Dedifferentiated amniotic fluid mesenchymal stem cell (primary cell): Measurements from ENCODE around the gene EAF2.
"Not testable (repeated sequence)": the region's sequence is repeated elsewhere in the genome, so short reads cannot be mapped to it uniquely, and the experiment has no call there.

Source experiments
- DNase-seq: peaks from one replicate; pipeline ENCODE4 v3.0.0-alpha.2; 2016; ENCODE audit errors: extremely low spot score

The EAF2 gene

GRCh38 chr3:121834671-121835464, at the start of gene EAF2, which contains the start of gene IQCB1:
Gene EAF2 (plus strand): TSS chr3:121835209. CDS start chr3:121835286, 77 bp downstream.
Gene IQCB1 (minus strand): TSS chr3:121835060. CDS start chr3:121828960, 6,100 bp downstream.
- peak; percentile 94 for DNase-seq

GRCh38 chr3:121786485-121786884, 48.5 kb upstream of the EAF2 start:
- no peak for DNase-seq

- no peak for DNase-seq
Measured at GRCh38 chr3:121793078-121793477, 41.9 kb upstream of the EAF2 start.

GRCh38 chr3:121794264-121794983, 40.6 kb upstream of the EAF2 start:
- no peak for DNase-seq

GRCh38 chr3:121796970-121797369, 38.0 kb upstream of the EAF2 start:
- no peak for DNase-seq

- DNase-seq: no peak
Measured at GRCh38 chr3:121800906-121801305, 34.1 kb upstream of the EAF2 start.

- no peak for DNase-seq
Measured at GRCh38 chr3:121803771-121804320, 31.2 kb upstream of the EAF2 start.

DNA sequence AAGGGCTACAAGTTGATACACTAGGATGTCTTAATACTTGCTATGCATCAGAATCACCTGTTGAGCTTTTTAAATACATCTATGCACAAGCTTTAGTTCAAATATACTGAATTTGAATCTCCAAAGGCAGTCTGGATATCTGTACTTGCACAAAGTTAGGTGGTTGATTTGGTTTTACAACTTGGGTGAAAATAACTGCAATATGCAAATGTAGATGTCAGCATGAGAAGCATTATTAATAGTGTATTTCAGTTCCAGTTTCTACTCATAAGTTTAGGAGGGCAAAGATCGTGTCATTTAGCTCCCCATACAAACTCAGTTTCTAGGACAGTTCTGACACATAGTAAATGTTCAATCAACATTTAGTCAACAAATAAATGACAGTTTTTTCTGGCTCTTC, 25.8 kb upstream of the EAF2 start:
- DNase-seq: no peak

GRCh38 chr3:121817753-121818152, 17.3 kb upstream of the EAF2 start:
- no peak for DNase-seq

- no peak for DNase-seq
Measured at GRCh38 chr3:121818578-121818977, 16.4 kb upstream of the EAF2 start.

- DNase-seq: no peak
Measured at GRCh38 chr3:121819236-121819635, 15.8 kb upstream of the EAF2 start.

- no peak for DNase-seq
Measured at GRCh38 chr3:121821421-121822199, 13.4 kb upstream of the EAF2 start.

- no peak for DNase-seq
Measured at GRCh38 chr3:121822973-121823372, 12.0 kb upstream of the EAF2 start.

DNA sequence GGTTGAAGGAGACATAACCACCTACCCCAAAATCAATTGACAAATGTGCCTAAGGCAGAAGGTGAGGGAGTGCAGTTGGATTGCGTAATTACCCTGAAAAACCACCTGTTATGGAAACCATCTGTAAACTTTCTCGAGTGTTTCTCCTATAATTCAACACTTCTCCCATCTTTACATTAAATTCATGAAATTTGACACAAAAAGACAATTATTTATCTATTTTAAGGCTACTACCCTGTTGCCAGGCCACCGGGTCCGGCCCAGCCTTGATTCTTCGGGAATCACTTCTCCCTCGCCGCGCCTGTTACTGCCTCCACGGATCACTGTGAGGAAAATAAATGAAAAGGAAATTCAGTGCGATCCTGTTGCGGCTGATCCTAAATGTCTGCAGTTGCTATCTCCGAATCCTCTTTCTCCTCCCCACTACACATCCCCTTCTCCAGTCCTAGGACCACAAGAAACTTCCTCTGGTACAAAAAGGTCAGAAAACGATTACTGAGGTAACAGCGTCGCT, 795 bp upstream of the EAF2 start:
- DNase-seq: no peak

- no peak for DNase-seq
Measured at GRCh38 chr3:121835465-121835801, 424 bp downstream of the EAF2 start.

GRCh38 chr3:121836064-121836463, 1.1 kb downstream of the EAF2 start:
- DNase-seq: no peak

- DNase-seq: no peak
Measured at GRCh38 chr3:121836481-121836880, 1.5 kb downstream of the EAF2 start.

GRCh38 chr3:121839962-121840361, 5.0 kb downstream of the EAF2 start:
- DNase-seq: no peak

DNA sequence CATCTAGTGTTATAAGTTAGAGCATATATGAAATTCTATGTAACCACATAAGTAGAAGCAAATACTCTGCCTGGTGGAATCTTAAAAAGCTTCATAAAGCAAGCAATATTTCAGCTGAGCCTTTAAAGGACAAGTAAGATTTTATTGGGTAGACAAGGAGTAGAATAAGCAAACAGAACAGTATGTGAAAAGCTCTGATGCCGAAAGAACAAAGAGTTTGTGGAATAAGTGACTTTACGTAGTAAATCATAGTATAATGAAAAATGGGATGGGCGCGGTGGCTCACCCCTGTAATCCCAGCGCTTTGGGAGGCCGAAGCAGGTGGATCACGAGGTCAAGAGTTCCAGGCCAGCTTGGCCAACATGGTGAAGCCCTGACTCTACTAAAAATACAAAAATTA, 9.9 kb downstream of the EAF2 start:
- no peak for DNase-seq

- DNase-seq: no peak
Measured at GRCh38 chr3:121852256-121852655, 17.2 kb downstream of the EAF2 start.

DNA sequence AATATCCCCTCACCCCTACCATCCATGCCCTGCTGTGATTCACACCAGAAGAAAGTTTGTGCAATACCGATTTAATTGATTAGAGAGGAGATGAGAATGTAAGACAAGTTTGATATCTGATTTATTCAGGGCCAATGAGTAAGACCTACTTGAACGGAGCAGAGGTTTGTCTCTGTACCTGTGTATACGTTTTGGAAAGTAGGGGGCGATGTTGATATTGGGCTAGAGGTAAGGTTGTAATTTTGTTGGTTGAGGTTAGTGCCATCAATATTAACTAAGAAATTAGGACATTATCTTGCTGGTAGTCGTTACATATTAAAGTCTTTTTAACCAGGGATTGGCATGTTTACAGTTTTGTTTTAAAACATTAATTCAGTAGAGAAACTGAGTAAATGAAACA, 20.5 kb downstream of the EAF2 start:
- no peak for DNase-seq

DNA sequence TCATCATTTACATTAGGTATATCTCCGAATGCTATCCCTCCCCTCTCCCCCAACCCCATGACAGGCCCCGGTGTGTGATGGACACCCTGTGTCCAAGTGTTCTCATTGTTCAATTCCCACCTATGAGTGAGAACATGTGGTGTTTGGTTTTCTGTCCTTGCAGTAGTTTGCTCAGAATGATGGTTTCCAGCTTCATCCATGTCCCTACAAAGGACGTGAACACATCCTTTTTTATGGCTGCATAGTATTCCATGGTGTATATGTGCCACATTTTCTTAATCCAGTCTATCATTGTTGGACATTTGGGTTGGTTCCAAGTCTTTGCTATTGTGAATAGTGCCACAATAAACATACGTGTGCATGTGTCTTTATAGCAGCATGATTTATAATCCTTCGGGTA, 22.8 kb downstream of the EAF2 start:
- not testable (repeated sequence) for DNase-seq
